Measurements from ENCODE around the gene TRAPPC2L. TPM values are rescaled to one million over a fixed set of nuclear protein-coding genes. Genes with fewer than 3 reads are reported as not detected.

TRAPPC2L gene
- total RNA-seq, 1 experiment from 2014 or later: 94.1 TPM

- intact Hi-C loops (cut with micrococcal nuclease): no loop called here
- BruUV-seq (replicated peaks): no TSS peak
- ATAC-seq: no peak
- Histone ChIP-seq H3K9me2 (ENCODE audit: insufficient read depth) (no peaks in the 10 kb centered on the region), H3K4me3 (replicated peaks in 1 of 2; ENCODE audit: low read depth in 1 of 2, low read length in 2 of 2) (no peak overlapping the region), H2AFZ (ENCODE audit: low read depth, low read length, poor library complexity, severe bottlenecking) (no peak overlapping the region), H3K27me3 (ENCODE audit: insufficient read depth, low read length) (no peaks in the 10 kb centered on the region), H3K27ac (ENCODE audit: low read depth, low read length) (no peak overlapping the region; the same call in 1 of the 2 replicates), H3K36me3 (ENCODE audit: control insufficient read depth in 1 of 2, insufficient read depth in 2 of 2, low read length in 2 of 2) (no peaks in the 10 kb centered on the region; a peak in 1 of 4 replicates), H3K9me3 (ENCODE audit: control insufficient read depth in 1 of 2, insufficient read depth in 1 of 2, low read depth in 1 of 2, low read length in 2 of 2) (no peaks in the 10 kb centered on the region), H3K4me1 (ENCODE audit: control insufficient read depth in 1 of 2, insufficient read depth in 2 of 2, low read length in 2 of 2) (peaks cover 2 to 18% of the 10 kb centered on the region in 2 experiments; a peak in 3 of 4 replicates), H4K20me1 (ENCODE audit: insufficient read depth) (no peaks in the 10 kb centered on the region), H3K9ac (ENCODE audit: low read length) (no peak overlapping the region), H3K4me2 (ENCODE audit: low read length) (no peak overlapping the region), H3K79me2 (ENCODE audit: insufficient read depth, low read length) (no peaks in the 10 kb centered on the region)
- ChIA-PET RAD21 (ENCODE audit: low non-redundant PET in 1 of 2, low total read pairs in 2 of 2, uncharacterized antibody in 2 of 2, unreplicated experiment in 2 of 2) (no interaction called here), CTCF (no interaction called here), POLR2A (no interaction called here)
- TF ChIP-seq JUND (IDR thresholded peaks at IDR 0.05): no peak
- no peak for TF ChIP-seq CTCF (IDR thresholded peaks at IDR 0.05 in 2 of 3, conservative IDR thresholded peaks at IDR 0.05 in 1 of 3; ENCODE audit: borderline replicate concordance in 1 of 3, insufficient read depth in 1 of 3, low read depth in 2 of 3, low read length in 2 of 3)
- no peak for TF ChIP-seq EGR1 (IDR thresholded peaks at IDR 0.05; ENCODE audit: low read depth)
- TF ChIP-seq ATF3 (IDR thresholded peaks at IDR 0.05): no peak
- TF ChIP-seq ELF1 (IDR thresholded peaks at IDR 0.05; ENCODE audit: borderline replicate concordance, low read depth): no peak
- TF ChIP-seq POLR2A (IDR thresholded peaks at IDR 0.05; ENCODE audit: borderline replicate concordance, extremely low read depth, insufficient read depth, insufficient read length): no peak
- no peak for TF ChIP-seq CBX3 (IDR thresholded peaks at IDR 0.05; ENCODE audit: low read depth)
- TF ChIP-seq TCF7L2 (IDR thresholded peaks at IDR 0.05; ENCODE audit: borderline replicate concordance, extremely low read depth, insufficient read depth, insufficient read length): no peak
- no peak for TF ChIP-seq RAD21 (IDR thresholded peaks at IDR 0.05; ENCODE audit: low read depth)
- no peak for TF ChIP-seq MAX (IDR thresholded peaks at IDR 0.05)
- no peak for TF ChIP-seq SRF (IDR thresholded peaks at IDR 0.05; ENCODE audit: low read depth)
- no peak for TF ChIP-seq ZNF274 (IDR thresholded peaks at IDR 0.05; ENCODE audit: low read depth, low read length)
- no peak for DNase-seq (ENCODE audit: low read depth, low spot score)
These were observed 44.9 kb downstream of the TRAPPC2L start for GRCh38 chr16:88901718-88902337.

All from HCT116 (cell line).